Endothelial cell of umbilical vein (primary cell): ENCODE measurements around the gene NCKAP5. TPM values are rescaled to one million over a fixed set of nuclear protein-coding genes. Genes with fewer than 3 reads are reported as not detected.

ENCODE experiments used
- BruUV-seq: library from RNA; stranded (reverse); fragments of 400-500 nt; replicated peaks from 2 replicates; lab custom pipeline; 2021; lab: Mats Ljungman, UMichigan
- CTCF ChIA-PET: fragments of 300-600, 350-600 bp; sonication (Branson Sonifier 250); formaldehyde crosslinking; loops from one replicate; lab custom pipeline; 2021; ENCODE audit warnings: antibody characterized with exemption, inconsistent platforms; lab: Charles Lee
- POLR2A ChIA-PET: fragments of 300-600, 350-600 bp; sonication (Branson Sonifier 250); formaldehyde crosslinking; loops from one replicate; lab custom pipeline; 2021; ENCODE audit warnings: antibody characterized with exemption, inconsistent platforms; lab: Charles Lee
- DNase-seq: peaks from one replicate; pipeline ENCODE4 v3.0.0-alpha.2; 2011; ENCODE audit warnings: low read depth, low spot score
- FAIRE-seq: peaks from 2 replicates; lab custom pipeline; 2011; peaks lifted over from hg19 to GRCh38; lab: Jason Lieb, UNC
- H2AFZ ChIP-seq: 2 replicates; pipeline ENCODE4 v1.6.0; 2012; ENCODE audit warnings: low read depth, low read length, control low read depth, inconsistent platforms
- H3K27ac ChIP-seq: 2 replicates; pipeline ENCODE4 v1.5.1; 2011; ENCODE audit warnings: low read depth, mild to moderate bottlenecking, control low read depth, low read length, moderate library complexity; ENCODE audit not compliant: insufficient read depth
- H3K27me3 ChIP-seq, 2 experiments: 2 replicates each; pipeline versions ENCODE4 v1.6.0 to v1.6.1; 2011; ENCODE audit warnings: low read length in 2 of 2, mixed read lengths in 1 of 2; ENCODE audit not compliant: control insufficient read depth in 2 of 2, insufficient read depth in 2 of 2
- H3K36me3 ChIP-seq, 2 experiments: 2 replicates in 1 of 2; 3 replicates in 1 of 2; pipeline ENCODE4 v1.5.1; 2011; ENCODE audit warnings: low read length in 2 of 2, mild to moderate bottlenecking in 1 of 2, moderate library complexity in 1 of 2; ENCODE audit not compliant: control insufficient read depth in 2 of 2, insufficient read depth in 2 of 2; ENCODE audit errors: extremely low read depth in 1 of 2
- H3K4me1 ChIP-seq: 3 replicates; pipeline ENCODE4 v1.5.1; 2011; ENCODE audit warnings: mild to moderate bottlenecking, low read length; ENCODE audit not compliant: control insufficient read depth, insufficient read depth; ENCODE audit errors: extremely low read depth
- H3K4me2 ChIP-seq: 2 replicates; pipeline ENCODE4 v1.6.1; 2011; ENCODE audit warnings: low read length, control low read depth, mixed read lengths; ENCODE audit not compliant: insufficient read depth
- H3K4me3 ChIP-seq, 3 experiments: fragments of 200-600 bp in 1 of 3; sonication (generic), shearing (Covaris generic) in 1 of 3; replicated peaks in 1 of 3; 2 replicates each; pipeline ENCODE4 v1.5.1; 2011 to 2016; ENCODE audit warnings: control low read depth in 3 of 3, low read length in 3 of 3, mild to moderate bottlenecking in 2 of 3, inconsistent platforms in 1 of 3, low read depth in 1 of 3, moderate library complexity in 1 of 3; ENCODE audit not compliant: insufficient read depth in 1 of 3
- H3K79me2 ChIP-seq: 2 replicates; pipeline ENCODE4 v1.6.0; 2012; ENCODE audit warnings: low read length, inconsistent platforms; ENCODE audit not compliant: control insufficient read depth, insufficient read depth
- H3K9ac ChIP-seq: replicated peaks from 2 replicates; pipeline ENCODE3; 2011; ENCODE audit warnings: low read length, control low read depth; ENCODE audit not compliant: insufficient read depth; ENCODE audit errors: extremely low read depth
- H3K9me1 ChIP-seq: replicated peaks from 3 replicates; pipeline ENCODE4 v1.6.0; 2011; ENCODE audit warnings: mild to moderate bottlenecking, low read length; ENCODE audit not compliant: control insufficient read depth, insufficient read depth; ENCODE audit errors: extremely low read depth
- H3K9me3 ChIP-seq: replicated peaks from 2 replicates; pipeline ENCODE4 v1.5.1; 2012; ENCODE audit warnings: low read length, inconsistent platforms; ENCODE audit not compliant: control insufficient read depth, insufficient read depth
- H4K20me1 ChIP-seq: replicated peaks from 2 replicates; pipeline ENCODE3; 2011; ENCODE audit warnings: mild to moderate bottlenecking, low read length; ENCODE audit not compliant: control insufficient read depth, insufficient read depth; ENCODE audit errors: extremely low read depth
- CTCF ChIP-seq, 2 donors: IDR thresholded peaks; 1 replicate in 1 of 2; 2 replicates in 1 of 2; pipeline ENCODE4 v1.5.1; 2011; ENCODE audit warnings: low read length in 2 of 2, mild to moderate bottlenecking in 2 of 2, moderate library complexity in 2 of 2, control low read depth in 1 of 2, inconsistent platforms in 1 of 2, low read depth in 1 of 2; ENCODE audit not compliant: insufficient read depth in 1 of 2; ENCODE audit errors: extremely low read depth in 1 of 2
- EZH2 ChIP-seq: IDR thresholded peaks from 2 replicates; pipeline ENCODE4 v1.6.1; 2012; ENCODE audit warnings: borderline replicate concordance, low read depth, mild to moderate bottlenecking, moderate library complexity, low read length, inconsistent platforms; ENCODE audit not compliant: severe bottlenecking
- FOS ChIP-seq: IDR thresholded peaks from 2 replicates; pipeline ENCODE4 v1.6.1; 2011; ENCODE audit warnings: mild to moderate bottlenecking, low read length, moderate library complexity, borderline replicate concordance; ENCODE audit not compliant: insufficient read depth
- GATA2 ChIP-seq: IDR thresholded peaks from 2 replicates; pipeline ENCODE4 v1.7.0; 2011; ENCODE audit warnings: low read depth, mild to moderate bottlenecking, moderate library complexity, mixed read lengths, low read length; ENCODE audit not compliant: insufficient read length, insufficient read depth
- JUN ChIP-seq: IDR thresholded peaks from 2 replicates; pipeline ENCODE4 v1.6.1; 2011; ENCODE audit warnings: borderline replicate concordance, low read depth; ENCODE audit not compliant: insufficient read length, insufficient read depth
- MAX ChIP-seq: IDR thresholded peaks from 2 replicates; pipeline ENCODE4 v1.6.1; 2011; ENCODE audit not compliant: insufficient read depth, insufficient read length
- MYC ChIP-seq: IDR thresholded peaks from one replicate; pipeline ENCODE4 v1.6.1; 2011; ENCODE audit warnings: mild to moderate bottlenecking, low read depth, low read length
- POLR2A ChIP-seq: IDR thresholded peaks from 2 replicates; pipeline ENCODE4 v1.6.1; 2012; ENCODE audit warnings: low read depth, mild to moderate bottlenecking, control low read depth, low read length
- POLR2AphosphoS5 ChIP-seq: IDR thresholded peaks from 2 replicates; pipeline ENCODE4 v1.6.1; 2012; ENCODE audit warnings: low read depth, mild to moderate bottlenecking, control low read depth, low read length, moderate library complexity; ENCODE audit not compliant: insufficient read depth
- dilution Hi-C: fragments of 300-500 bp; cut with MboI; formaldehyde crosslinking; loops from one replicate; pipeline ENCODE4 v1.15.0; 2019; ENCODE audit warnings: low sequenced_read_pairs; ENCODE audit not compliant: extremely low pct_ligation_motif_present
- intact Hi-C: fragments of 100-400 bp; cut with micrococcal nuclease; formaldehyde crosslinking; loops from one replicate; pipeline ENCODE4 v1.10.0; 2022
- polyA plus RNA-seq, 4 experiments: library from polyadenylated mRNA; depleted of rRNA in 3 of 4; stranded (reverse) in 3 of 4; unstranded in 1 of 4; fragments of >200 nt; gene quantifications; 2 replicates each; pipeline versions ENCODE4 v1.2.1 to v1.2.3, GENCODE V29; 2011 to 2012; ENCODE audit warnings: missing spikeins in 1 of 4
- total RNA-seq: library from RNA; stranded (reverse); gene quantifications from 2 replicates; pipeline ENCODE4 v1.2.3, GENCODE V29; 2021

Gene NCKAP5
- total and polyA plus RNA-seq, 2 donors (not counting 3 experiments of a cell fraction or from before 2014, with no cell fraction given) = 0.47 to 3.3 TPM

GRCh38 chr2:132876745-132877391 lies 691.4 kb downstream of the NCKAP5 start:
- Histone ChIP-seq H3K27me3 (no peaks in the 10 kb centered on the region), H3K9ac (no peak overlapping the region), H3K4me3 (no peak overlapping the region), H3K27ac (no peak overlapping the region), H3K4me2 (no peak overlapping the region), H3K36me3 (no peaks in the 10 kb centered on the region), H3K9me3 (no peaks in the 10 kb centered on the region), H2AFZ (no peak overlapping the region), H3K4me1 (no peaks in the 10 kb centered on the region), H4K20me1 (no peaks in the 10 kb centered on the region), H3K9me1 (no peaks in the 10 kb centered on the region), H3K79me2 (no peaks in the 10 kb centered on the region)
- intact Hi-C loops = no loop called here
- TF ChIP-seq GATA2 = no peak
- TF ChIP-seq EZH2 = no peak
- TF ChIP-seq MYC = no peak
- TF ChIP-seq MAX = no peak
- TF ChIP-seq POLR2AphosphoS5 = no peak
- no peak for TF ChIP-seq POLR2A
- no peak for TF ChIP-seq CTCF (IDR thresholded peaks at IDR 0.05; ENCODE audit: extremely low read depth in 1 of 2, insufficient read depth in 1 of 2, low read depth in 1 of 2, low read length in 2 of 2)
- no peak for TF ChIP-seq JUN
- TF ChIP-seq FOS = no peak
- FAIRE-seq = no peak
- DNase-seq = no peak
- ChIA-PET POLR2A (no interaction called here), CTCF (no interaction called here)
- BruUV-seq = no TSS peak
- dilution Hi-C loops = no loop called here
